ENCODE measurements around the gene FMN1.

DNA sequence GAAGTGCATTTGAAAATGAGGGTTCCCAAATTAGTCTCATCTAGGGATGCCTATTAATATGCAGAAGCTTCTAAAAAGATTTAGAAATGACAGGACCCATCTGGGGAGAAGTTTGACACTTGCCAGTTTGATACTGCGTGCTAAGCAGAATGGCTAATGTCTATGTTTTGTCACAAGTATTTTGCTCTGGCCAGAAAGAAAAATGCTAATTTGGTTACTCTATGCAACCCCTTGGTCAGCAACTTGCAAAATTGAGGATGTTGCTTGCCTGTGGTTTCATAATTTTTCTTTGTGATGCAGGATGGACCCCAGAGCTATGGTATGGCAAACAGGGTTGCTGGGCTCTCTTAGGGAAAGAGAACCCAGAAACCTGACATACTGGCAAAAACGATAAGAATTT, 148.2 kb downstream of the FMN1 start:
- TF ChIP-seq, protein P1, sequence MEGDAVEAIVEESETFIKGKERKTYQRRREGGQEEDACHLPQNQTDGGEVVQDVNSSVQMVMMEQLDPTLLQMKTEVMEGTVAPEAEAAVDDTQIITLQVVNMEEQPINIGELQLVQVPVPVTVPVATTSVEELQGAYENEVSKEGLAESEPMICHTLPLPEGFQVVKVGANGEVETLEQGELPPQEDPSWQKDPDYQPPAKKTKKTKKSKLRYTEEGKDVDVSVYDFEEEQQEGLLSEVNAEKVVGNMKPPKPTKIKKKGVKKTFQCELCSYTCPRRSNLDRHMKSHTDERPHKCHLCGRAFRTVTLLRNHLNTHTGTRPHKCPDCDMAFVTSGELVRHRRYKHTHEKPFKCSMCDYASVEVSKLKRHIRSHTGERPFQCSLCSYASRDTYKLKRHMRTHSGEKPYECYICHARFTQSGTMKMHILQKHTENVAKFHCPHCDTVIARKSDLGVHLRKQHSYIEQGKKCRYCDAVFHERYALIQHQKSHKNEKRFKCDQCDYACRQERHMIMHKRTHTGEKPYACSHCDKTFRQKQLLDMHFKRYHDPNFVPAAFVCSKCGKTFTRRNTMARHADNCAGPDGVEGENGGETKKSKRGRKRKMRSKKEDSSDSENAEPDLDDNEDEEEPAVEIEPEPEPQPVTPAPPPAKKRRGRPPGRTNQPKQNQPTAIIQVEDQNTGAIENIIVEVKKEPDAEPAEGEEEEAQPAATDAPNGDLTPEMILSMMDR (IDR thresholded peaks at IDR 0.05 in 8 of 11, conservative IDR thresholded peaks at IDR 0.05 in 3 of 11), result no peak
- no peak for TF ChIP-seq POLR2A (IDR thresholded peaks at IDR 0.05)
- TF ChIP-seq POLR2AphosphoS5 (IDR thresholded peaks at IDR 0.05), result no peak
